ENCODE data around the gene FIP1L1. TPM values are rescaled to one million over a fixed set of nuclear protein-coding genes. Genes with fewer than 3 reads are reported as not detected.

FIP1L1 gene
- total and polyA plus RNA-seq, 10 of the 15 experiments (the other 5 are each of a cell fraction or from before 2014, with no cell fraction given) = 28.1 to 110 (median 59.4) TPM

GRCh38 chr4:53431052-53431451, 53.6 kb downstream of the FIP1L1 start:
- WGBS (ENCODE audit: insufficient coverage, insufficient replicate concordance, low lambda C conversion rate, missing lambda C conversion rate) = 85% methylated on average over 5 of the region's 5 CpGs
- no peaks in the 10 kb centered on the region; the same call in 1 of the 2 replicates for H3K79me2 ChIP-seq (ENCODE audit: control insufficient read depth, insufficient read depth, low read length)
- RAD21 ChIA-PET (ENCODE audit: unreplicated experiment) = interaction anchor here (0.7 to 1.0 kb wide), 2 partner anchors 223 to 415 kb away, joined by 3 read pairs; no protein-coding TSS in a partner anchor

DNA sequence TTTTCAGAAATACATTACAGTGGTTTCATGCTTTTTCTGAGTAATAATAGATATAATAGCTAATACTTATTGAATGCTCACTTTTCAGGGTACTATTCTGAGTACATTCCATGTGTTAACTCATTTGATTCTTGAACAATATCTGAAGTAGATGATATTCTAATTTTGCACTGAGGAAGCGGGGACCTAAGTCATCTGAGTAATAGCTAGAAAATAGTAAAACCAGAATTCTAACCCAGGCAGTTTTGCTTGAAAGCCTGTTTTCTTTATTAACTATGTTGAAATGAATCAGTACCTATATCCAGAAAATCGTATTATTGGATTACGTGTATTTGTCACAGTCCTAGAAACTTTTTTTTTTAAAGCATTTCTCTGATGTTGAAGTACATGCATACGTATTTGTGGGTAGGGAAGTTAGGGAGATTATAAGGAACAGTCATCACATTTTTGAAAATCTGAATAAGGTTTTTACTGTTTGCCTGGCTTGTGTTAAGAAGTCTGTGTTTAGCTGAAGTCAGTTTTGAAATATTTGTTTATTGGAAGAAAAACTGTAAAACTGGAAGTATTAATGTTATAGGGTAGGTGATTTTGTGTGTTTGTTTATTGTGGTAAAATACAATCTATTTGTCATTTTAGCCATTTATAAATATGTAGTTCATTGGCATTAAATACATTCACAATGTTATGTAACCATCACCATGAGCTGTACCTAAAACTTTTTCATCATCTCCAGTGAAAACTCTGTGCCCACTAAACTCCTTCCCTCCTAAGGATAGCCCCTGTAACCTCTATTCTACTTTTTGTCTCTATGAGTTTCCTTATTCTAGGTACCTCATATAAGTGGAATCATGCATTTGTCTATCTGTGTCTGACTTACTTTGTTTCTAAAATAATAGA, 55.3 kb downstream of the FIP1L1 start:
- ChIA-PET SMC1A (ENCODE audit: uncharacterized antibody, unreplicated experiment) (interaction anchor here (0.7 to 2.0 kb wide), 9 partner anchors 8 to 235 kb away, joined by 3 to 7 read pairs (median 4); no protein-coding TSS in a partner anchor), RAD21 (ENCODE audit: unreplicated experiment) (interaction anchor here (1.0 kb wide), 1 partner anchor 208 kb away, joined by 4 read pairs; no protein-coding TSS in a partner anchor)
- peaks cover 2 to 35% of the 10 kb centered on the region in 2 experiments for H3K36me3 ChIP-seq (ENCODE audit: control insufficient read depth in 2 of 2, insufficient read depth in 2 of 2, low read length in 1 of 2)
- TF ChIP-seq PML (IDR thresholded peaks at IDR 0.05; ENCODE audit: low read length) (no peak), NR2C1 (IDR thresholded peaks at IDR 0.05) (no peak), FOXM1 (IDR thresholded peaks at IDR 0.05; ENCODE audit: low read depth, low read length) (peak; percentile 78; the same call in 1 of the 2 replicates), IKZF2 (IDR thresholded peaks at IDR 0.05) (no peak), PAX8 (IDR thresholded peaks at IDR 0.05) (no peak), ZSCAN29 (IDR thresholded peaks at IDR 0.05) (no peak), MEF2A (IDR thresholded peaks at IDR 0.05; ENCODE audit: insufficient read depth, low read depth, low read length) (peak; percentile 78; the same call in 1 of the 2 replicates), JUND (IDR thresholded peaks at IDR 0.05; ENCODE audit: low read depth, low read length) (no peak), SMAD1 (IDR thresholded peaks at IDR 0.05; ENCODE audit: low read depth, partially characterized antibody) (no peak)
- TF ChIP-seq, protein P1, sequence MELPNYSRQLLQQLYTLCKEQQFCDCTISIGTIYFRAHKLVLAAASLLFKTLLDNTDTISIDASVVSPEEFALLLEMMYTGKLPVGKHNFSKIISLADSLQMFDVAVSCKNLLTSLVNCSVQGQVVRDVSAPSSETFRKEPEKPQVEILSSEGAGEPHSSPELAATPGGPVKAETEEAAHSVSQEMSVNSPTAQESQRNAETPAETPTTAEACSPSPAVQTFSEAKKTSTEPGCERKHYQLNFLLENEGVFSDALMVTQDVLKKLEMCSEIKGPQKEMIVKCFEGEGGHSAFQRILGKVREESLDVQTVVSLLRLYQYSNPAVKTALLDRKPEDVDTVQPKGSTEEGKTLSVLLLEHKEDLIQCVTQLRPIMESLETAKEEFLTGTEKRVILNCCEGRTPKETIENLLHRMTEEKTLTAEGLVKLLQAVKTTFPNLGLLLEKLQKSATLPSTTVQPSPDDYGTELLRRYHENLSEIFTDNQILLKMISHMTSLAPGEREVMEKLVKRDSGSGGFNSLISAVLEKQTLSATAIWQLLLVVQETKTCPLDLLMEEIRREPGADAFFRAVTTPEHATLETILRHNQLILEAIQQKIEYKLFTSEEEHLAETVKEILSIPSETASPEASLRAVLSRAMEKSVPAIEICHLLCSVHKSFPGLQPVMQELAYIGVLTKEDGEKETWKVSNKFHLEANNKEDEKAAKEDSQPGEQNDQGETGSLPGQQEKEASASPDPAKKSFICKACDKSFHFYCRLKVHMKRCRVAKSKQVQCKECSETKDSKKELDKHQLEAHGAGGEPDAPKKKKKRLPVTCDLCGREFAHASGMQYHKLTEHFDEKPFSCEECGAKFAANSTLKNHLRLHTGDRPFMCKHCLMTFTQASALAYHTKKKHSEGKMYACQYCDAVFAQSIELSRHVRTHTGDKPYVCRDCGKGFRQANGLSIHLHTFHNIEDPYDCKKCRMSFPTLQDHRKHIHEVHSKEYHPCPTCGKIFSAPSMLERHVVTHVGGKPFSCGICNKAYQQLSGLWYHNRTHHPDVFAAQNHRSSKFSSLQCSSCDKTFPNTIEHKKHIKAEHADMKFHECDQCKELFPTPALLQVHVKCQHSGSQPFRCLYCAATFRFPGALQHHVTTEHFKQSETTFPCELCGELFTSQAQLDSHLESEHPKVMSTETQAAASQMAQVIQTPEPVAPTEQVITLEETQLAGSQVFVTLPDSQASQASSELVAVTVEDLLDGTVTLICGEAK (IDR thresholded peaks at IDR 0.05; ENCODE audit: borderline replicate concordance) = no peak

More at GRCh38 chr4:53431052-53431451, 53.6 kb downstream of the FIP1L1 start:
- SMC1A ChIA-PET (ENCODE audit: uncharacterized antibody, unreplicated experiment) = interaction anchor here (1.0 to 2.4 kb wide), 7 partner anchors 9 to 383 kb away, joined by 3 to 8 read pairs (median 3); no protein-coding TSS in a partner anchor
- Histone ChIP-seq H3K9me3 (replicated peaks; ENCODE audit: control insufficient read depth, insufficient read depth, low read length) (no peaks in the 10 kb centered on the region; the same call in 2 of the 3 replicates), H3K4me3 (no peak overlapping the region), H3K27me3 (replicated peaks in 1 of 2; ENCODE audit: control insufficient read depth in 2 of 2, insufficient read depth in 2 of 2, low read length in 1 of 2) (no peaks in the 10 kb centered on the region), H2AFZ (ENCODE audit: control insufficient read depth, low read depth, low read length) (no peak overlapping the region), H3K36me3 (ENCODE audit: control insufficient read depth in 2 of 2, insufficient read depth in 2 of 2, low read length in 1 of 2) (peaks cover 2 to 41% of the 10 kb centered on the region in 2 experiments), H3K27ac (ENCODE audit: control insufficient read depth, insufficient read depth) (no peak overlapping the region), H3K4me1 (ENCODE audit: control insufficient read depth, insufficient read depth, low read length) (no peaks in the 10 kb centered on the region), H3K9ac (ENCODE audit: control insufficient read depth, insufficient read depth, low read length) (no peak overlapping the region), H3K4me2 (ENCODE audit: control insufficient read depth, insufficient read depth) (no peak overlapping the region), H4K20me1 (ENCODE audit: control insufficient read depth, insufficient read depth) (no peaks in the 10 kb centered on the region)
- DNase-seq (ENCODE audit: low read depth, low spot score) (no peak), FAIRE-seq (no peak), ATAC-seq (peak; percentile 76)
- CTCF ChIA-PET = interaction anchor here (1.5 kb wide), 1 partner anchor 12 kb away, joined by 4 read pairs; no protein-coding TSS in a partner anchor
- no TSS peak for BruUV-seq (replicated peaks)
- peak; percentile 61; the same call in 1 of the 2 replicates for TF ChIP-seq RUNX3 (IDR thresholded peaks at IDR 0.05; ENCODE audit: low read length)
- TF ChIP-seq ESRRA (IDR thresholded peaks at IDR 0.05; ENCODE audit: low read length) = no peak
- in situ Hi-C loops (cut with MboI) (no loop called here), intact Hi-C loops (cut with micrococcal nuclease; ENCODE audit: unreplicated experiment) (loop anchor here (10.0 kb wide), 2 partner anchors 236 to 416 kb away; no protein-coding TSS in a partner anchor)
- POLR2A ChIA-PET = no interaction called here

More for the DNA sequence above, 55.3 kb downstream of the FIP1L1 start:
- Histone ChIP-seq H3K79me2 (ENCODE audit: control insufficient read depth, insufficient read depth, low read length) (no peaks in the 10 kb centered on the region; the same call in 1 of the 2 replicates), H3K27ac (ENCODE audit: control insufficient read depth, insufficient read depth) (no peak overlapping the region), H3K4me3 (no peak overlapping the region), H4K20me1 (ENCODE audit: control insufficient read depth, insufficient read depth) (no peaks in the 10 kb centered on the region), H3K9ac (ENCODE audit: control insufficient read depth, insufficient read depth, low read length) (no peak overlapping the region), H3K9me3 (replicated peaks; ENCODE audit: control insufficient read depth, insufficient read depth, low read length) (no peaks in the 10 kb centered on the region; the same call in 2 of the 3 replicates), H3K4me1 (ENCODE audit: control insufficient read depth, insufficient read depth, low read length) (no peaks in the 10 kb centered on the region), H2AFZ (ENCODE audit: control insufficient read depth, low read depth, low read length) (no peak overlapping the region), H3K27me3 (replicated peaks in 1 of 2; ENCODE audit: control insufficient read depth in 2 of 2, insufficient read depth in 2 of 2, low read length in 1 of 2) (no peaks in the 10 kb centered on the region), H3K4me2 (ENCODE audit: control insufficient read depth, insufficient read depth) (no peak overlapping the region)
- FAIRE-seq (no peak), DNase-seq (ENCODE audit: low read depth, low spot score) (no peak), ATAC-seq (peak; percentile 76)
- POLR2A ChIA-PET = interaction anchor here (0.5 to 0.7 kb wide), 4 partner anchors 14 to 372 kb away, joined by 3 read pairs; no protein-coding TSS in a partner anchor
- intact Hi-C loops (cut with micrococcal nuclease; ENCODE audit: unreplicated experiment) (loop anchor here (10.0 kb wide), 2 partner anchors 238 to 418 kb away; no protein-coding TSS in a partner anchor), in situ Hi-C loops (cut with MboI) (no loop called here)
- no TSS peak for BruUV-seq (replicated peaks)
- CTCF ChIA-PET = interaction anchor here (0.5 to 2.1 kb wide), 4 partner anchors 9 to 75 kb away, joined by 3 to 6 read pairs (median 4); no protein-coding TSS in a partner anchor
- 17% methylated on average over 4 of the region's 4 CpGs for WGBS (ENCODE audit: insufficient coverage, insufficient replicate concordance, low lambda C conversion rate, missing lambda C conversion rate)

All from GM12878 (cell line).